Testis (tissue), 2 donors: Measurements from ENCODE around the gene OVAAL.

ENCODE experiments used
- CTCF ChIP-seq, 3 experiments: fragments of 450-650 bp in 2 of 3; fragments of 200-600 bp in 1 of 3; sonication (generic) in 1 of 3; IDR thresholded peaks; one replicate each; pipeline ENCODE4 v1.5.1; 2016 to 2019; ENCODE audit warnings: antibody characterized with exemption in 3 of 3, mild to moderate bottlenecking in 2 of 3, moderate library complexity in 1 of 3
- POLR2A ChIP-seq: fragments of 450-650 bp; IDR thresholded peaks from one replicate; pipeline ENCODE4 v1.6.1; 2017; ENCODE audit warnings: antibody characterized with exemption, mild to moderate bottlenecking, moderate library complexity

DNA sequence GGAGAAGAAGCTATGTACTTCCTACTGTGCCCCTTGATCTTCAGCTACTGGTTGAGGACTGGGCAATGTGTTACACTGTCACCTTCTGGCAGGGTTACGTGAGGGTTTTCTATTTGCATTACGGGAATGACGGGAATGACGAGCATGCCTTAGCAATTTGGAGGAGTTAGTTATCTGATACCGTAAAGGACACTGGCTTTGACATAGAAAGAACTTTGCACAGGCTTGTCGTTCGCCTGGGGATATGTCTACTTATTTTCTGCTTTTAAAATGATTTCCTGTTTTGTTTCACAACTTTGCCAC, 36.6 kb upstream of the OVAAL start:
- TF ChIP-seq CTCF (IDR thresholded peaks at IDR 0.05) (no peak), POLR2A (no peak)
